HG03571 (cell line): ENCODE measurements around the gene INSM1.

ENCODE experiments used
- ATAC-seq: cut with Tn5 transposase; IDR thresholded peaks from one replicate; pipeline ENCODE4 v1.9.1; 2021; ENCODE audit not compliant: unreplicated experiment

The INSM1 gene

DNA sequence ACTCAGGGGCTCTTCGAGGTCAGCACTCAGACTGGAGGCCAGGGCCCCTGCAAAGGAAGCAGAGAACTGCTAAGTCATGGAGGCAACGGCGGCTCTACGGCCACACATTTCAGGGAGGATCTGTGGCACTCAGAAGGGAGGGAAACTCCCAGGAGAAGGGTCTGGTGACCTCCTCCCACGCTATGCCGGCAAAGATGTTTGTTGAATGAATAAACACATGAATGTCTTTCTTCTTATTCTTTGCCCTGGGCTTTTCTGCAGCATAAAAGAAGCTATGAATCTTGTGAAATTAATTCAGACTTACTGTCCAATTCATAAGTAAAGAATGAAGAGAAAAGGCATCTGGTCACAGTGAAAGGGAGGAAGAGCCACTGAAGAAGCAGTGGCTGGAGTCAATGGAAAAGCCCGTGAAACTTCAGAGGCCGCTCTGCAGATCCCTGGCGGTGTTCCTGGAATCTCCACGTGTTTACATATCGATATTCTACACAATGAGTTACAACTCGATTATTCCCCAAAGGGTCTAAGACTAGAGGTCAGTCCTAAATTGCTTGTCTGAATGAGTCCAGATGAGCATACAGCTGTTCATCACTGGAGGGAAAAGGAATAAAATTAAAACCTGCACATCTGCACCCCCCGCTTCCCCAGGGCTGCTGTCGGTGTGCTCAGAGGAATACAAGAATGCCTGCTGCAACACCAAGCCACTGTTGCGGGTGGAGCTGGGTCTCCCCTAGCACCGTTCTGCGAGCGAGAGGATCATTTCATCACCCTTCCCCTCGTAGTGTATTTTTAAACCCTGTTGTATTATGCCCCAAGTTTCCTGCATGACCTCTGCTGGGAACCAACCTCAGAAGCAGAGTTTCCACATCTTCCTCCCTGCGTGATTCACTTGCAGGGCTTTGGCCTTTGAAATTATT is 25.6 kb downstream of the INSM1 start:
- no peak for ATAC-seq

DNA sequence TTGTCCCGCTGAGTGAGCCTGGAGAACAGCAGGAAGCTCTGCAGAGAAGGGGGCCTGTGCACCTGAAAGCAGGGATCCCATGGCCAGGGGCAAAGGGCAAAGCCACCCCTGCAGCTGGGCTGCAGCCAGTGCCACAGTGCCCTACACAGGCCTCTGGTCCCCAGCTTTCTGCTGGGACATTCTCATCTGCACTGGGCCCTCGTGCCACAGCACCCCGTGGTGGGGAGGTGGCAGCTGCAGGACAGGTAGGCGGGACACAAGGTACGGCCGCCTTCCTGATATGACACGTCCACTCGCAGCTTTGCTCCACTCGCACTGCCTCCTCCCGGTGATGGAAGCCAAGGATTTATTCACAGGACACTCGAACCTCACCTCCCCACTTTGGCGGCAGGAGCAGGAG is 27.2 kb downstream of the INSM1 start:
- ATAC-seq: no peak

DNA sequence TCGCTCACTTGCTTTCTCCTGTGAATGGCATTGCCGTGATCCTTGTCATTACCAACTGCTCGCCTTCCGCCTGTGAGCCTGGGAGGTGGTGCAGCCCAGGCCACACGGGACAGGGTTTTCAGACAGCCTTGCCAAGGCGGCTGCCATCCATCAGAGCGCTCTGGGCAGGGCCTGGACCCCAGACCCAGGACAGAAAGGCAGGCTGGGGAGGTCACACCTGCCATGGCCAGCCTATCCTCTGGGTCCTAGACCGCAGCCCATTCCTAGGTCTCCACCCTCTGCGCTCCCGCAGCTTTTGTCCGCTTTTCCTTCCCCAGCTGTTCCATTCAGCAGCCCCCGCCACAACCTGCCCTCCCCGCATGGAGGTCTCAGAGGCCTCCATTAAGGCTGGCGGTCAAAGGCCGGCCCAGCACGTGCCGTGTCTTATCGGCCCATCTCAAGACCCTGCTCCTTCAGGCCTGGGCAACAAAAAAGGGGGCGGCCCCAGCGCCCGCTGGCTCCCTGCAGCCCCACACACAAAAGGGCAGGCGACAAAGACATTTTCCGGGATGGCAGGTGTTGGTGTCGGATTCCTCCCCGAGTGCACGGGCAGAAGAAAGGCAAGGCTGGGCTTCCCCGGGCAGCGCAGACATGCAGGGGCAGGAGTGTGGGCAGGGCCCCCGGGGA is 28.1 kb downstream of the INSM1 start:
- no peak for ATAC-seq

DNA sequence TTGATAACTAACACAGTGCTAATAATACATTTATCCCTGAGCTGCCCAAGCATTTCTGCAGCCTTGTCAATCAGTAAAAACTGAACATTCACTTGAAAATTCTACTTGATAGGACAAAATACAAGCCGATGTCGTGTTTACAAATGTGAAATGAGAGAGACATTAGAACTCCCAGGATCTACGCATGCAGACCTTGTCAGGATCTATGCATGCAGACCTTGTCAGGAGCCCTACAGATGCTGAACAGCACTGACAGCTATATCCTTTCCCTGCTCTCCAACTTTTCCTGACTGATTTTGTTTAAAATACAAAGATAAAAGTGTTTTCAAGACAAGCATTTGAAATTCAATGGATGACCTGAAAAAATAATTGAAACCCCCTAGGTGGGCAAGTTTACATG is 28.9 kb downstream of the INSM1 start:
- ATAC-seq: no peak

DNA sequence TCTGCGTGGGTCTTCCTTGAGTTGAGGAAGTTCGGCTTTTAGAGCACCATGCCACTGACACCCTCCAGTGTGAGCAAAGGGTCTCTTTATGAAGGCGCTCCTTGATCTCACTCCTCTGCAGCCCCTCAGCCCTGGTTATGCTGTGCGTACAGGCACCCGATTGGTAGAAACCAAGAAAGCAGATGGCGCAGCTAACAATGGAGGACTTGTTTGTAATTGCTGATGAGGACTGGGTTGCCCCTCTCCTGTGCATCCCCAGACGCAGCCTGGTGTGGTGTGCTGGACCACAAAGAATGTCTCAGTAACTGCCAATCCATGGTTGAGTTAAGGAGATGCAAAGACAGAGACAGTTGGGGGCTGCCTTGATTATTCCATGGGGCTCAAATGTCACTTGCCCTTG is 30.2 kb downstream of the INSM1 start:
- ATAC-seq: no peak

DNA sequence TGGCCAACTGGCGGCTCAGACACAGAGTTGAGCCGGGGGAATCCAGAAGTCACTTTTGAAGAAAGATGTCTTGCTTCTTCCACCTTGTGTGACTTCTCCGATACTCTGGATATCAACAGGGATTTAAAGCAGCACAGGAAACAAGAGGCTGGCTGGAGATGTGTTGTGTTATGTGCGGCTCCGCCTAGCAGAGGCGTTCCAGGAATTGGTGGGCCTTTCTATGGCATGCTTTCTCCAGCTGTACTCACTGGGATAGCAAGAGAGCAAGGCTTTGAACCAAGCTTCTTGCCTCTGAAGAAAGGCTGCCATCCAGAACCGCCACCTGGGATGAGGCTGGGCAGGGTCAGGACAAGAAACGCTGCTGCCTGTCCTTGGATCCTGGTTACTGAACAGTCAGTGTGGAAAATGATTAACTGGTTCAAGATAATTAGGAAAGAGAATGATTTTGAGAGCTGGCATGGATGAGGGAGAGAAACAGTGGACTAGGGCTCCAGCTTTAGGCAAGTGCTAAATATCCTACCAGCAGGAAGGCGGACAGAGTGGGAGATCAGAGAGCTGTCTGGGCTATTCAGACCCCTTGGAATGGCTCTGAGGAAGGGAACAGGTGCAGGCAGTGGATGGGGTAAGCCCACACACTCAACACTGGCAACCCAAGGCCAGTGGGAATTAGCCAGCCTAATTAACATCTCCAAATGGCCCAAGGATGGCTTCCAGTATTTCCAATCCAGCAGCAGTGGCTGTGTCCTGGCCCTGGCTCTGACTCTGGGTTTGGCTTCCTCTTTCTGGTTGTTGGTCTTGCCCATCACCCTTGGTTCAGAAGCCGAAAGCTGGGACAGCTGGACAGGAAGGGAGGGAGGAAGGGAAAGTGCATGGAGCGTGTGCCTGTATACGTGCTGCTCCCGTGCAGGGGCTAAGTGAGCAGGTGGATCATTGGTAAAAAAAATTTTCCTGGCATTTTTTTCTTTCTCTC is 31.9 kb downstream of the INSM1 start:
- no peak for ATAC-seq

DNA sequence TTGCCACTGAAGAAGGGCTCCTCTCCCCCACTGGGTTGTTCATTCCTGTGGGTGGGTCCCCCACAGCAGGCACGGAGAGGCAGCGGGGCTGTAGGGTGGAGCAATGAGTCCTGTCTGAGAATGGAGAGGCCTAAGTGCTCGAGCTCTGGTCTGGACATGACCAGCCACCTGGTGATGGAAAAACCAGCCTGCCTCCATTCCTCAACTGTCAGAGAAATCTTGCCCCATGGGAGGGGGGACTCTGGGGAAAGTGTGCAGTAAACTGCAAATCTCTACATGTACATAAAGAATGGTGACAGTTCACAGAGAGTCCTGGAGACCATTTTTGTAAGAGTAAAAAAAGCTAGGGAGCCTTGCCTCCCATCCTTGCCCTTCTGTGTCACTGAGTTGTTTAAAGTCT is 34.1 kb downstream of the INSM1 start:
- no peak for ATAC-seq

DNA sequence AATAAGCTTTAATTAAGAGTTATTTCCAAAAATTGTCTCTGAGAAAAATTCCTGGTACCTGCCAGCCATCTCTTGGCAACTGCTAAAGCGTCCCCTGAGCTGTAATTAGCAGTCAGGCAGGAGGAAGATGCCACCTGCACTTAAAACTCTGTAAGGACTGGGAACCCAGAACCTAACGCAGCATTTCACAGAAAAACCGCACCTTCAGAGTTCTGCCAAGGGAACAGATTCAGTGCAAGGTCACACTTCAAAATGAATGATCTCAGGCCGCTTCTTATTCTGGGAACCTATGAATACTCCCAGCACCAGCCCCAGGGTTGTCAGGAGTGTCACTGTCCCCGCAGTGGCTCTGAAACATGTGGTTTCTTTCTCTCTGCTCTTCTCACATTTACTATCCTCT is 36.7 kb downstream of the INSM1 start:
- no peak for ATAC-seq

DNA sequence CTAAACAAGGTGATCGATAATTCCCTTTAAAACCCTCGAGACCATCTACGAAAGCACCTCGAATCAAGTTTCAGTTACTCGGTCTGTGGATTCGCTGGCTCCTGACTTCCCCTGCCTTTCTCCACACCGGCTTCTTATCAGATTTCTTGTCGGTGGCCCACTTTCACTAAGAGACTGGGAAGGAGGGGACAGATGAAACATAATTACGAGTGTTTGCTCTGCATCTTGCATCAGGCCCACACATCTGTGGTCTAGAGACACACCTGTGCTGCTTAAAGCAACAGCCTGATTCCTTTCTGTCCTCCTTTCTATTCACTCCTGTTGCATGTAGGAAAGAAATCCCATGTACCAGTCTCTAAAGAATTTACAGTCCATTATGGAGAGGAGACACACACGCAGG is 37.7 kb downstream of the INSM1 start:
- no peak for ATAC-seq

DNA sequence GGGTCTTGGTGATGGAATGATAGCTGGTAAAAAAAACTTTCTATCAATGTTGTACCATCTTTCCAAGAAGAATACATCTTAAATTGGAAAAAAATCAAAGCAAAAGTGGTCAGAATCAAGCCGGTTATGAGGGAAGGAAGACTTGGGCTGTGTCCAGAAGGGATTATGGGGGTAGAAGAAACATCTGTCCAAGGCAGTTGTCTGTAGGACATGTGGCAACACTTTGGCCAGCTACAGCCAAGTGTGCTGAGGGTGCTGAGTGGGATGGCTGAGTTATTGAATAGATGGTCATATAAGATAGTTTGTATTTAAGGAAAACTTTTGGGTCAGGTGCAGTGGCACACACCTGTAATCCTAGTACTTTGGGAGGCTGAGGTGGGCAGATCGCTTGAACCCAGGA is 38.4 kb downstream of the INSM1 start:
- no peak for ATAC-seq

DNA sequence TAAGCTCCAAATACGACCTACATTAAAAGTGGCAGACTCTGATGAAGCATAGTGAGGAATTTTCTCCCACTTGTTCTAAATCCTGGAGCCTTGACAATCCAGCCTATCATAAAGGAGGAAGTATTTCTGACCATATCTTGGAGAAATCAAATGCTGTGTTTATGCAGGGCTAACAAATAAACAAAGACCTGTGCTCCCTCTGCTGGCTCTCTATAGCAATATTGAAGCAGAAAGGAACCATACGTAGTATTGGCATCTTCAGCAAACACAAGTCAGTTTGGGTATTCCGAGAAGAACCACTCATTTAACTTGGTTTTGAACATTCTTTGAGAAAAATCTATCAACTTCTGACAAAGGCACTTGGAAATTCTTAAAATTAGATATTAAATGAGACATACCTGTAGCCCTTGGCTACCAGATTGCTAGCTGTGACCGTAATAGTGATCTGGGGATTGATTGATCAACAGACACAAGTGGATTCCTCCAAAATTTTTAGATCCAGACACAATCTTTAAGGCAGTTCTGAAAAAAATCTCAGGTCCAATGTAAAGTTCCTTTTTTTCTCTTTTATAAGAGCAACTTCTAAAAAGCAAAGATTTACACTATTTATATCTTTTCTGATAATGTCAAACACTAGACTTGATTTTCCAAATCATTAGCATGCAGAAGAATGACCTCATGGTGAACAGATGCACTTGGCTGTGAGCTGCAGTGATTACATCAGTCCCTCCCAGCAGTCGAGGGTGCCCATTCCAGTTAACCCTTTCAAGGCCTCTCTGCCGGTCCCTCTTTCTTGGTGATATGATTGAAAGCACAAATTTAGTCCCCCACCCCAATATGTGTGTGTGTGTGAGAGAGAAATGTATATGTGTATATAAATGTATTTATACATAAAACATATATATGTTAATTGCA is 40.2 kb downstream of the INSM1 start:
- no peak for ATAC-seq

DNA sequence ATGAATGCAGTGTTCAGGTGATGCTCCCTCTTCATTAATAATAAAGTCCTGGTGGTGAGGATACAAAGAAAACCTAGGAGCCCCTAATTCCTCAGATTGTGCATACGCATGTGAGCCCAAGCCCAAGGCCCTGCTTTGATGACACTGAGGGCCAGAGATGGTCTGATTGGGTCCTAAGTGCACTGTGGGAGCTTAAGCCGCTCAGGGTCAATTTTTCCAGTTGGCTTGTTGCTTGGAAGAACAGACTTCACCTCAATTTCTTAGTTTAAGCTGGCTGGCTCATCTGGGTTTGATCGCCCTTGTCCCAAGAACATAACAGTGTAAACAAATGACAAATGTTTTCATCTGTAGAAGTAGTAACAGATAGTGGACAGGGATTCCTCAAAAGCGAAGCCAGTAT is 41.4 kb downstream of the INSM1 start:
- no peak for ATAC-seq

DNA sequence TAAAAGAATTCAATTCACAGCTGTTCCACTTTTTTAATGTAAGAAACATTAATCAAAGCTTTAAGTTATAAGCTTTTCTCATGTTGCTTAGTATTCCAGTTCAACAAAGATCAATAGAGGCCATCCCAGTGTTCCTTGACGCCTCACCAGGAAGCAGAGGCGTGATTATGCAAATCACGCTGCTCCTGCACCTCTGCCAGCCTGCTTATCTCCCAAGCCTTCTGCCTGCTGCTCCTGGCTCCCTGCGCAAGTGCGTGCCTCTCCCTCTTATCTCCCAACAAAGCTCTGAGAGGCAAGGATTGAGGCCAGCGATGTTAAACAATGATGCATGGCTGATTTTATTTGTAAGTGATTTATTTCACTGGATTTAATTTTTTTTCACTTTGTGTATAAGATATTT is 42.8 kb downstream of the INSM1 start:
- no peak for ATAC-seq

DNA sequence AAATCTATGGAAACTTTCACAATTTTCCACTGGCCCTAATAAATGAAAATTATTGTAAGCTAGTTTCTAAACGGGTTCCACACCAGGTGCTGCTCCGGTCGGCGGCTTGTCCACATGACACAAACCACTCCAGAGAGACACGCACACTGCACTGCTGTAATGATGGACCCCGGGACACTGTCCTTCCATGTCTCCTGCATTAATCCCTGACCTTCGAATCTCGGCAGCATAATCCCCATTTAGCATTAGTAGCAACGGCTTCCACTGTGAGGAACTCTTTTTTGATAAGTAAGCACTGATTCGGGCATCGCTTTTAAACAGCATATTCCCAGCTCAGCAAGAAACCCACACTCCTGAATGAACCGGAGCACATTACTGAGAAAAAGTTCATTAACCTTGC is 43.5 kb downstream of the INSM1 start:
- ATAC-seq: no peak

DNA sequence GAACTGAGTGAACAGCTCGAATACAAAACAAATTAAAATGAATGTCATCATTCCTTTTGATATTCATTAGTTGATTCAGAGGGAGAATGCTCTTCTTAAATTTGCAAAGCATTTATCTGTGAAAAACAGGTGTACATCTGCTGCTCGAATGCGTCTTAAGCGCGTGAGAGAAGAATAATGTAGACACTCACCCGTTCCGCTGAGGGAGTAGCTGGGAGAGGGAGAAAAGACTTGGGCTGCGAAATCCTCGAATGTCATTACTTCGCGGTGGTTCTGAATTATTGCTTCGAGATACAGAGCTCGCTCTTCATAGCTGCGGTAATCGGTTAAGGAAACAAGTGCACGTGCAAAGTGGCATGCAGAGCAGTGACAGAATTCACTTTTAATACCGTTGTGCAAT is 43.9 kb downstream of the INSM1 start:
- ATAC-seq: no peak

DNA sequence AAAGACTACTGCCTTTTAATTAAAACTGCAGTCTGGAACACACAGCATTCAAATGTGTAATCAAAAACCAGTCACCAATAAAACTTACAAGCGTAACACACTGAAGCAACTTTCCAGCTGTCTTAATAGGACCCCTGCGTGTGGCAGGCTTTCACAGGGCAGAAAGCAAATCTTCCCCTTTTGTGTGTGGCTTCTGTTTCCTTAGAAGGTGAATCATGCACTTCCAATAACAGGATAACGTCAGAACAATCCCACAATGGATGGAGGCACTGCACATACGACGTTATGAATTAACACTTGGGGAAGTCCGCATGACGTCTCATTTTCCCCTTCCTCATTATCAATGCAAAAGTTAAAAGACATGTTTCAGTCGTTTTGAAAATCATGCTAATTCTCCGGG is 44.8 kb downstream of the INSM1 start:
- no peak for ATAC-seq

DNA sequence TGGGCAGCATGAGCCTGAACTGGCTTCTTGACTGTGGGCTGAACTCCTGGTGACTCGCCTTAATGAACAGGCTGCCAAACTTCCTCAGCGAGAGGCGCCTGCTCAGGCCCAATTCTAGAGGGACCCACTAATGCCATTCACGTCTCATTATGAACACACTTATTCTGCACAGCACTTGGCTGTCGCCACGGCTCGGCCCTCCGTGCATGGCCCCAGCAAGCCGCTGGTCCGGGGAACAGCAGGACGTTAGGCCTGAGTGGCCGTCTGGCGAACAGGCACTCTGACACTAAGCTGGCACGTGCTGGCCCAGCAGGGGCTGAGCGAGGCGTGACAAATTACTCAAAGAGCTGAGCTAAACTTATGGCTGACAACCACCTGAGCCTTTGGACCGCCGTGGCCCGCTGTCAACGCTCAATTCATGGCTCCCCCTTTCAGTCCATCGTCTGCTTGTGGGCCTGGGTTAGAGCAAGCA is 45.9 kb downstream of the INSM1 start:
- no peak for ATAC-seq

DNA sequence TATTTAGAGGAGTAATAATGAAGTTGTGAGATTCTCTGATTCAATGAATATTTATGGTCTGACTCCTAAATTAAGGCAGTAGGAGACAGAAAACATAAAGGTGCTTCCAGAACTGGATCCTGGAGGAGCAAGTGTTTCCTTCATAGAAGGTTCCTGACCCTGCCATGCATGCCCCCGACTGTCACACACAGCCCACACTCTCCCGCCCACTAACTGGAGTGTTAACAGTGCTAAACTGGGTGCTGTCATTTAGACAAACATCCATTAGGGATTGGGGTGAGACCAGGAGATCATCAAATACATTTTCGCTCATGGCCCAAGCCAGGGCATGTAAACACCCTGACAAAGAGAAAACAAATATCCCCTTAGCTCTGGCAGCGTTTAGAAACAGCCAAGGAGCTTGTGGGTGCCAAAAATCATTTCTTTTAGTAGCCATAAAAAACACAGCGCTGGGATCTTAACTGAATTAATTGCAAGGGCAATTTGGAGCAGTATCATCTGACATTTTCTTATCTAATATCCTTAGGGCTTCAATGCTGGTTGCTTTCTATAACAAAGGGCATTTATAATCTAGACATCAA is 46.8 kb downstream of the INSM1 start:
- ATAC-seq: no peak

DNA sequence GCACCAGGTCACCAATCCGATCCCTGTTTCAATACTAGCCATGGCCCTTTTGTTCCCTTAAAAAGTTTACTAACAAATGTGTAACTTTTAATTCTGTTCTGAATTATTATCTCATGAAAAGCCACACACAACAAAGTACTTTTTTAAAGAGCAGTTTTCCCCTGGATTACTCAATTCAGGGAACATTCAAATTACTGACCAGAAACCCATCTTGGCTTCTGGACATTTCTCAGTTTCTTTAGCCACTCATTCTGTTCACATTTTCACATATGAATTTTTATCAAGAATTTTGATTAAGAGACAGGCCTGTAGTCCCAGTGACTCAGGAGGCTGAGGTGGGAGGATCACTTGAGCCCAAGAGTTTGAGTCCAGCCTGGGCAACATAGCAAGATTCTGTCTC is 47.4 kb downstream of the INSM1 start:
- ATAC-seq: no peak
